OCI-LY3 (cell line): ENCODE measurements around the gene TIMM17A.

ENCODE experiments used
- H2AFZ ChIP-seq: fragments of 200-600, 300-600 bp; shearing (Covaris generic); 2 replicates; pipeline ENCODE4 v1.6.0; 2014; ENCODE audit warnings: antibody characterized with exemption, low read depth, low read length
- H3K27ac ChIP-seq: fragments of 200-600, 300-600 bp; sonication (generic); 2 replicates; pipeline ENCODE4 v1.5.1; 2014; ENCODE audit warnings: mild to moderate bottlenecking, low read length, moderate library complexity, mixed read lengths
- H3K27me3 ChIP-seq: fragments of 200-600, 300-600 bp; sonication (generic); 2 replicates; pipeline ENCODE4 v1.6.1; 2014; ENCODE audit warnings: low read depth, low read length, mixed read lengths
- H3K36me3 ChIP-seq: fragments of 200-600, 300-600 bp; sonication (generic); replicated peaks from 2 replicates; pipeline ENCODE3; 2014; ENCODE audit warnings: low read depth, low read length, mixed read lengths
- H3K4me1 ChIP-seq: fragments of 300-600, 200-600 bp; sonication (generic); 2 replicates; pipeline ENCODE4 v1.6.1; 2014; ENCODE audit warnings: low read length, mixed read lengths
- H3K4me2 ChIP-seq: fragments of 200-600, 300-600 bp; sonication (generic); 2 replicates; pipeline ENCODE4 v1.6.1; 2014; ENCODE audit warnings: low read length, mixed read lengths
- H3K4me3 ChIP-seq: fragments of 300-600, 200-600 bp; sonication (generic); 2 replicates; pipeline ENCODE4 v1.5.1; 2014; ENCODE audit warnings: antibody characterized with exemption, mild to moderate bottlenecking, low read length, moderate library complexity
- H3K79me2 ChIP-seq: fragments of 300-600, 200-600 bp; shearing (Covaris generic); 2 replicates; pipeline ENCODE4 v1.6.1; 2014; ENCODE audit warnings: mild to moderate bottlenecking, low read length, mixed read lengths
- H3K9ac ChIP-seq: fragments of 300-600, 200-600 bp; shearing (Covaris generic); 2 replicates; pipeline ENCODE4 v1.6.0; 2014; ENCODE audit warnings: mild to moderate bottlenecking, low read length, moderate library complexity
- H3K9me3 ChIP-seq: fragments of 200-600, 300-600 bp; shearing (Covaris generic); 2 replicates; pipeline ENCODE4 v1.6.1; 2014; ENCODE audit warnings: low read length, mixed read lengths; ENCODE audit not compliant: insufficient read depth
- H4K20me1 ChIP-seq: fragments of 200-600, 300-600 bp; sonication (generic); 2 replicates; pipeline ENCODE4 v1.6.1; 2016; ENCODE audit warnings: low read length, mixed read lengths; ENCODE audit not compliant: insufficient read depth
- EZH2phosphoT487 ChIP-seq: fragments of 200-600 bp; shearing (Covaris generic); IDR thresholded peaks from 2 replicates; pipeline ENCODE4 v1.6.1; 2018; ENCODE audit warnings: antibody characterized with exemption, mixed run types, low read depth
- TF ChIP-seq, protein P1 (sequence below): fragments of 200-600, 300-600 bp; sonication (generic); IDR thresholded peaks from 2 replicates; pipeline ENCODE4 v1.5.1; 2014; ENCODE audit warnings: antibody characterized with exemption, low read length, low read depth

TIMM17A gene

DNA sequence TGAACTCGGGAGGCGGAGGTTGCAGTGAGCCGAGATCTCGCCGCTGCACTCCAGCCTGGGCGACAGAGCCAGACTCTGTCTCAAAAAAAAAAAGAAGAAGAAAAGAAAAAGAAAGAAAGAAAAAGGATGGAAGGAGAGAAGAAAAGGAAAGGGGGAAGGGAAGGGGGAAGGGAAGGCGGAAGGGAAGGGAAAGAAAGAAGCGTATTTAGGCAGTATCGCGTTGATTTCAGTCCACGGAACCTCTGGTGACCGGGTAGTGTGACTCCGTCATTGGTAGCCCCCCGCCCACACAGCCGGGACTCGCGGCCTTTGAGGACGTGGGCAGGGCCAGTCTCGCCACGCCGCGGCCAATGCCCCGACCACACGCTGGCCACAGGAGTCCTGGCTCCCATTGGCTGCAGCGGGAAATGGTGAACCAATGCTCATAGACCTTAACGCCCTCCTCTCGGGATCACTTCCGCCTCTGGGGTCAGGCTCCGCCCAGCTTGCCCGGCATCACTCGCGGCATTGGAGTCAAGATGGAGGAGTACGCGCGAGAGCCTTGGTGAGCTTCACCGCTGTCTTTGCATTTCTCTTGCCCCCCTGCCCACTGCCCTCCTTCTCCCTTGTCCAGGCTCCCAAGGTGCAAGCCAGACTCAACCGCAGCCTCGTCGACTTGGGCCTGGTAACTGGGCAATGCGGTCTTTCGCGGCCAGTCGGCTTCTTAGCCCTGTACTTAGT lies at the start of gene TIMM17A:
Gene TIMM17A (plus strand): TSS at position 495 of the 720 bp plus-strand sequence. CDS start 24 bp downstream, at position 519.
- Histone ChIP-seq H3K4me2 (peak within 1 kb of the TSS; percentile 80), H3K9me3 (no peaks in the 10 kb centered on the region), H3K4me1 (peaks cover 11% of the 10 kb centered on the region), H3K79me2 (peaks cover 45% of the 10 kb centered on the region), H3K27me3 (no peaks in the 10 kb centered on the region), H3K27ac (peak within 1 kb of the TSS; percentile 34), H3K9ac (peak within 1 kb of the TSS; percentile 85), H3K4me3 (peak within 1 kb of the TSS; percentile 85), H3K36me3 (peaks cover 20% of the 10 kb centered on the region), H4K20me1 (no peaks in the 10 kb centered on the region), H2AFZ (peak within 1 kb of the TSS; percentile 57; the same call in 1 of the 2 replicates)
- TF ChIP-seq, protein P1, sequence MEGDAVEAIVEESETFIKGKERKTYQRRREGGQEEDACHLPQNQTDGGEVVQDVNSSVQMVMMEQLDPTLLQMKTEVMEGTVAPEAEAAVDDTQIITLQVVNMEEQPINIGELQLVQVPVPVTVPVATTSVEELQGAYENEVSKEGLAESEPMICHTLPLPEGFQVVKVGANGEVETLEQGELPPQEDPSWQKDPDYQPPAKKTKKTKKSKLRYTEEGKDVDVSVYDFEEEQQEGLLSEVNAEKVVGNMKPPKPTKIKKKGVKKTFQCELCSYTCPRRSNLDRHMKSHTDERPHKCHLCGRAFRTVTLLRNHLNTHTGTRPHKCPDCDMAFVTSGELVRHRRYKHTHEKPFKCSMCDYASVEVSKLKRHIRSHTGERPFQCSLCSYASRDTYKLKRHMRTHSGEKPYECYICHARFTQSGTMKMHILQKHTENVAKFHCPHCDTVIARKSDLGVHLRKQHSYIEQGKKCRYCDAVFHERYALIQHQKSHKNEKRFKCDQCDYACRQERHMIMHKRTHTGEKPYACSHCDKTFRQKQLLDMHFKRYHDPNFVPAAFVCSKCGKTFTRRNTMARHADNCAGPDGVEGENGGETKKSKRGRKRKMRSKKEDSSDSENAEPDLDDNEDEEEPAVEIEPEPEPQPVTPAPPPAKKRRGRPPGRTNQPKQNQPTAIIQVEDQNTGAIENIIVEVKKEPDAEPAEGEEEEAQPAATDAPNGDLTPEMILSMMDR: no peak
- no peak for TF ChIP-seq EZH2phosphoT487

DNA sequence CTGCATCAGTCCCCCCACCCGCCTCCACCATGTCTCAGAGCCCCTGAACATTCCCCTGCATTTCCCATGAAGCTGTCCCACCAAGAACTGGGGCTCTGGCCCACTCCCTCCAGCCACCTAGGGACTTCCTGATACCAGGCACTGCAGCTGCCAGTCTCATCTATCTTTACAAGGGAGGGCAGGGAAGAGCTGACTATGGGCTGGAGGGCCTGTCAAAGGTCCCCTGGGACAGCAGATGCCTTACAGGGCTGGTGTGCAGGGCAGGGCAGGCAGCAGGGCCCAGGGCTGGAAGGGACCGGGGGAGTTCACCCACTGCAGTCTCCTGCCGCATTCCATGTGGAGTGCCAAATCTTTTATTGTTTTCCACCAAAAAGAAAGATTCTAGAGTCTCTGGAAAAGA lies 49.0 kb upstream of the TIMM17A start:
- no peak overlapping the region for H3K4me2 ChIP-seq
- no peaks in the 10 kb centered on the region for H3K36me3 ChIP-seq
- TF ChIP-seq, protein P1: no peak
- TF ChIP-seq EZH2phosphoT487: no peak
- no peaks in the 10 kb centered on the region for H4K20me1 ChIP-seq
- H3K27ac ChIP-seq: no peak overlapping the region
- no peak overlapping the region for H3K9ac ChIP-seq
- H3K9me3 ChIP-seq: no peaks in the 10 kb centered on the region
- H3K27me3 ChIP-seq: 0 out of 2 replicates have a peak, but pooled peaks cover 6% of the 10 kb centered on the region
- H2AFZ ChIP-seq: no peak overlapping the region
- no peaks in the 10 kb centered on the region for H3K79me2 ChIP-seq
- H3K4me1 ChIP-seq: no peaks in the 10 kb centered on the region
- no peak overlapping the region for H3K4me3 ChIP-seq

DNA sequence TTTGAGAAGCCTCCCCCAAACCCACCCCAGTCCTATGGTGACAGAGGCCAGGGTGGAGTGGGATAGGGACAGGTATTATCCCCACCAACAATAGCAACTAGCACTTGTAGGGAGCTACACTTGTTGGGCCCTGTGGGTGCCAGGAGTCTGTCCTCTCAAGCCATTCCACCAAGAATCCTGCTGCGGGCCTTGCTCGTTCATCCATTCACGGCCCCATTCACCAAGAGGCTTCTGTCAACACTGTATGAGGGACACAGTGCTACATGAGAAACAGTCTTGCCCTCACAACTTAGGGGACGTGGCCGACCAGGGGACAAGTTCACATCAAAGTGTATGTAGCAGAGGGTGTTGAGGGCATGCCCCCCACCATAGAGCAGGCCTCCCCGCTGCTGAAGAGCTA lies 47.7 kb upstream of the TIMM17A start:
- Histone ChIP-seq H3K9ac (no peak overlapping the region), H4K20me1 (no peaks in the 10 kb centered on the region), H3K4me1 (no peaks in the 10 kb centered on the region), H2AFZ (no peak overlapping the region), H3K36me3 (no peaks in the 10 kb centered on the region), H3K79me2 (no peaks in the 10 kb centered on the region), H3K4me2 (no peak overlapping the region), H3K4me3 (no peak overlapping the region), H3K27me3 (0 out of 2 replicates have a peak, but pooled peaks cover 6% of the 10 kb centered on the region), H3K27ac (no peak overlapping the region), H3K9me3 (no peaks in the 10 kb centered on the region)
- no peak for TF ChIP-seq EZH2phosphoT487
- TF ChIP-seq, protein P1: no peak

DNA sequence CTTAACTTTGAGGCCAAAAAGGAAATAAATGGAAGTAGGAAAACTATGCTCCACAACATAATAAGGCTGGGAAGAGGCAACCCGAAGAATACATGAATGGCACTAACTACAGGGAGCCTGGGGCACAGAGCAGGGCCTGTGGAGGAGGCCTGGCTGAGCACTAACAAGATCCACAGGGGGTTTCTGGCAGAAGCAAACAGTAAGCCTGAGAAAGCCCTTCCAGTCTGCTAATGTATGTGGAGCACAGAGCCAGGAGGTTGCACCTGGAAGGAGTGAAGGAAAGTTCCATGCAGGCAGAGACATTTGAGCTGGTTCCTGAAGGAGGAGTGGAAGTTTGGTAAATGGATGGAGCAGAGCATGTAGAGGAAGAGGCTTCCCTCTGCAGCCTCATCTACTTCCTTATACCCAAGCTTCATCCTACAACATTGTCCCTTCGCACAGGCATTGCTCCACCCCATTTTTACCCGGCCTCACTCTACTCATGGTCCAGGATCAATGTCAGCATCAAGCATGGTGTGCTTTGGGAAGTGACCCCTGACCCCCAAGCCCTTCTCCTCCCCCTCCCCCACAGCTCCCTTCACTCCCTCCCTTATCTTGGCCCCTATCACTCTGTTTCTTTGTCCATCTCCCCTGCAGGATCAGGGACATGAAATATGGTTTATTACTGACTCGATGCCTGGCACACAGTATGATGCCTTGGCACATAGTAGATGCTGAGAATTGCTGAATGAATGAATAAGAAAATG lies 43.3 kb upstream of the TIMM17A start:
- H3K4me2 ChIP-seq: no peak overlapping the region
- H3K4me3 ChIP-seq: no peak overlapping the region
- H3K36me3 ChIP-seq: no peaks in the 10 kb centered on the region
- H3K4me1 ChIP-seq: peaks cover 5% of the 10 kb centered on the region; the same call in 1 of the 2 replicates
- TF ChIP-seq EZH2phosphoT487: no peak
- TF ChIP-seq, protein P1: no peak
- H3K27ac ChIP-seq: no peak overlapping the region
- H3K9ac ChIP-seq: no peak overlapping the region
- no peaks in the 10 kb centered on the region for H3K79me2 ChIP-seq
- no peaks in the 10 kb centered on the region for H3K9me3 ChIP-seq
- peaks cover 10% of the 10 kb centered on the region; the same call in 1 of the 2 replicates for H3K27me3 ChIP-seq
- no peak overlapping the region for H2AFZ ChIP-seq
- H4K20me1 ChIP-seq: no peaks in the 10 kb centered on the region
